ENCODE data around the gene ZCCHC14. TPM values are rescaled to one million over a fixed set of nuclear protein-coding genes. Genes with fewer than 3 reads are reported as not detected.
"Not testable (repeated sequence)": the region's sequence is repeated elsewhere in the genome, so short reads cannot be mapped to it uniquely, and the experiment has no call there.

Gene ZCCHC14
- total RNA-seq, 1 experiment from 2014 or later: 37.8 TPM

DNA sequence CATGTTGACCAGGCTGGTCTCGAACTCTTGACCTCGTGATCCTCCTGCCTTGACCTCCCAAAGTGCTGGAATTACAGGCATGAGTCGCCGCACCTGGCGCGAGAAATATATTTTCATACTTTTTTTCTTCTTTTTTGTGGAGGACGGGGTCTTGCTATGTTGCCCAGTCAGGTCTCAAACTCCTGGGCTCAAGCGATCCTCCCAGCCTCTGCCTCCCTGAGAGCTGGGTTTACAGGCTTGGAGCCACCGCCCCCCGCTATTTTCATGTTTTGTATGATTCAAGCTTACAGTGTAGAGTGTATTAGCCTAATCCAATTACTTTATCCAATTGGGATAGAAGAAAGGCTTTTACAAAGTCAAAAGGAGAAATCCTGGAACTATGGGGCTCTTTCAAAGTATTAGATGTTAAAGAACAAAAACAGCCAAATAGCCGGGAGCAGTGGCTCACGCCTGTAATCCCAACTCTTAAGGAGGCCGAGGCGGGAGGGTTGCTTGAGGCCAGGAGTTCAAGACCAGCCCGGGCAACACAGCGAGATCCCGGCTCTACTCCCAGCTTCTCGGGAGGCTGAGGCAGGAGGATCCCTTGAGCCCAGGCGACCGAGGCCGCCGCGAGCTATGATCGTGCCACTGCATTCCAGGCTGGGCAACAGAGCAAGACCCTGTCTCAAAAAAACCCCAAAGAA is 102.0 kb downstream of the ZCCHC14 start (continued):
- no peak for TF ChIP-seq SRF (IDR thresholded peaks at IDR 0.05; ENCODE audit: low read depth)
- TF ChIP-seq, protein P1, sequence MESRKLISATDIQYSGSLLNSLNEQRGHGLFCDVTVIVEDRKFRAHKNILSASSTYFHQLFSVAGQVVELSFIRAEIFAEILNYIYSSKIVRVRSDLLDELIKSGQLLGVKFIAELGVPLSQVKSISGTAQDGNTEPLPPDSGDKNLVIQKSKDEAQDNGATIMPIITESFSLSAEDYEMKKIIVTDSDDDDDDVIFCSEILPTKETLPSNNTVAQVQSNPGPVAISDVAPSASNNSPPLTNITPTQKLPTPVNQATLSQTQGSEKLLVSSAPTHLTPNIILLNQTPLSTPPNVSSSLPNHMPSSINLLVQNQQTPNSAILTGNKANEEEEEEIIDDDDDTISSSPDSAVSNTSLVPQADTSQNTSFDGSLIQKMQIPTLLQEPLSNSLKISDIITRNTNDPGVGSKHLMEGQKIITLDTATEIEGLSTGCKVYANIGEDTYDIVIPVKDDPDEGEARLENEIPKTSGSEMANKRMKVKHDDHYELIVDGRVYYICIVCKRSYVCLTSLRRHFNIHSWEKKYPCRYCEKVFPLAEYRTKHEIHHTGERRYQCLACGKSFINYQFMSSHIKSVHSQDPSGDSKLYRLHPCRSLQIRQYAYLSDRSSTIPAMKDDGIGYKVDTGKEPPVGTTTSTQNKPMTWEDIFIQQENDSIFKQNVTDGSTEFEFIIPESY (IDR thresholded peaks at IDR 0.05; ENCODE audit: extremely low read depth, insufficient replicate concordance, low read length): no peak
- TF ChIP-seq POLR2AphosphoS5 (IDR thresholded peaks at IDR 0.05; ENCODE audit: low read depth, low read length): no peak
- no peak for TF ChIP-seq FOSL1 (IDR thresholded peaks at IDR 0.05; ENCODE audit: low read depth)

DNA sequence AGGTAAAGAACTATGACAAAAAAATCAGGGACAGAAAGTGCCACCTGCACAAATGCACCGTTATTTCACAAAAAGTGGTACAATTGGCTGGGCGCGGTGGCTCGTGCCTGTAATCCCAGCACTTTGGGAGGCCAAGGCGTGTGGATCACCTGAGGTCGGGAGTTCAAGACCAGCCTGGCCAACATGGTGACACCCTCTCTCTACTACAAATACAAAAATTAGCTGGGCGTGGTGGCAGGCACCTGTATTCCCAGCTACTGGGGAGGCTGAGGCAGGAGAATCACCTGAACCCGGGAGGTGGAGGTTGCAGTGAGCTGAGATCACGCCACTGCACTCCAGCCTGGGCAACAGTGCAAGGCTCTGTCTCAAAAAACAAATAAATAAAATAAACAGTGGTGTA is 102.9 kb downstream of the ZCCHC14 start:
- ChIA-PET CTCF (interaction anchor here (0.7 kb wide), 1 partner anchor 11 kb away, joined by 3 read pairs; no protein-coding TSS in a partner anchor), POLR2A (interaction anchor here (3.4 kb wide), 1 partner anchor 12 kb away, joined by 15 read pairs; no protein-coding TSS in a partner anchor)
- H4K20me1 ChIP-seq (ENCODE audit: insufficient read depth); BruUV-seq (replicated peaks); H2AFZ ChIP-seq (ENCODE audit: low read depth, low read length, poor library complexity, severe bottlenecking); H3K9me2 ChIP-seq (ENCODE audit: insufficient read depth); H3K9ac ChIP-seq (ENCODE audit: low read length); H3K36me3 ChIP-seq (ENCODE audit: control insufficient read depth in 1 of 2, insufficient read depth in 2 of 2, low read length in 2 of 2); H3K27ac ChIP-seq (ENCODE audit: low read depth, low read length); RAD21 ChIA-PET (ENCODE audit: low non-redundant PET in 1 of 2, low total read pairs in 2 of 2, uncharacterized antibody in 2 of 2, unreplicated experiment in 2 of 2); DNase-seq (ENCODE audit: low read depth, low spot score); ATAC-seq; H3K9me3 ChIP-seq (ENCODE audit: control insufficient read depth in 1 of 2, insufficient read depth in 1 of 2, low read depth in 1 of 2, low read length in 2 of 2); H3K4me3 ChIP-seq (replicated peaks in 1 of 2; ENCODE audit: low read depth in 1 of 2, low read length in 2 of 2); H3K27me3 ChIP-seq (ENCODE audit: insufficient read depth, low read length): not testable (repeated sequence)
- Histone ChIP-seq H3K79me2 (ENCODE audit: insufficient read depth, low read length) (peaks cover 15% of the 10 kb centered on the region), H3K4me1 (ENCODE audit: control insufficient read depth in 1 of 2, insufficient read depth in 2 of 2, low read length in 2 of 2) (peaks cover 48 to 60% of the 10 kb centered on the region in 2 experiments), H3K4me2 (ENCODE audit: low read length) (peak overlapping the region; percentile 54; the same call in 1 of the 2 replicates)
- intact Hi-C loops (cut with micrococcal nuclease): loop anchor here (5.0 kb wide), 1 partner anchor 828 kb away; no protein-coding TSS in a partner anchor

Data from HCT116 (cell line).